HepG2 (cell line): ENCODE measurements around the gene EOLA1. TPM values are rescaled to one million over a fixed set of nuclear protein-coding genes. Genes with fewer than 3 reads are reported as not detected.

Source experiments
- ATAC-seq: fragments of 200-7000 bp; cut with Tn5 transposase; 3 replicates; pipeline ENCODE4 v1.9.1; 2020; ENCODE audit warnings: mild to moderate bottlenecking, moderate library complexity
- BruUV-seq: library from RNA; stranded (reverse); fragments of 400-500 nt; replicated peaks from 2 replicates; lab custom pipeline; 2021; lab: Mats Ljungman, UMichigan
- CTCF ChIA-PET: fragments of 300-600 bp; formaldehyde crosslinking; extraction: SDS; loops from one replicate; lab custom pipeline; 2021; ENCODE audit warnings: low total read pairs, inconsistent platforms, low intra/inter-chr PET ratio; lab: Yijun Ruan, JAX
- POLR2A ChIA-PET: fragments of 350-600 bp; sonication (Branson Sonifier 250); formaldehyde crosslinking; loops from one replicate; lab custom pipeline; 2020; ENCODE audit warnings: antibody characterized with exemption, inconsistent platforms; lab: Yijun Ruan, JAX
- DNase-seq: peaks from one replicate; pipeline ENCODE4 v3.0.0-alpha.2; 2015; ENCODE audit warnings: low spot score
- FAIRE-seq: peaks from 3 replicates; lab custom pipeline; 2011; peaks lifted over from hg19 to GRCh38; lab: Jason Lieb, UNC
- H2AFZ ChIP-seq: one replicate; pipeline ENCODE4 v1.6.1; 2011; ENCODE audit warnings: low read length, inconsistent platforms
- H3K27ac ChIP-seq: fragments of 300-600 bp; 3 replicates; pipeline ENCODE4 v1.8.0; 2011; ENCODE audit warnings: mixed run types, mild to moderate bottlenecking, mixed read lengths, low read length, inconsistent platforms; ENCODE audit not compliant: insufficient read depth; ENCODE audit errors: extremely low read length
- H3K27me3 ChIP-seq, 2 experiments: fragments of 200-600 bp in 1 of 2; 2 replicates in 1 of 2; 3 replicates in 1 of 2; pipeline versions ENCODE4 v1.6.0 to v1.8.0; 2011; ENCODE audit warnings: low read length in 2 of 2, mild to moderate bottlenecking in 2 of 2, moderate library complexity in 2 of 2, inconsistent platforms in 1 of 2; ENCODE audit not compliant: insufficient read depth in 2 of 2, control insufficient read depth in 1 of 2
- H3K36me3 ChIP-seq, 2 experiments: fragments of 200-600 bp in 1 of 2; replicated peaks in 1 of 2; 2 replicates in 1 of 2; 3 replicates in 1 of 2; pipeline versions ENCODE4 v1.5.1 to v1.8.0; 2011; ENCODE audit warnings: low read length in 2 of 2, inconsistent platforms in 1 of 2; ENCODE audit not compliant: insufficient read depth in 2 of 2, control insufficient read depth in 1 of 2
- H3K4me1 ChIP-seq: 2 replicates; pipeline ENCODE4 v1.5.1; 2012; ENCODE audit warnings: low read length, inconsistent platforms; ENCODE audit not compliant: insufficient read depth
- H3K4me2 ChIP-seq: 2 replicates; pipeline ENCODE4 v1.6.0; 2011; ENCODE audit warnings: low read depth, low read length, inconsistent platforms
- H3K4me3 ChIP-seq, 3 experiments: fragments of 200-600 bp in 1 of 3; sonication (generic), shearing (Covaris generic) in 1 of 3; replicated peaks in 1 of 3; 2 replicates each; pipeline ENCODE4 v1.5.1; 2011 to 2016; ENCODE audit warnings: low read length in 3 of 3, inconsistent platforms in 2 of 3, low read depth in 2 of 3, mild to moderate bottlenecking in 2 of 3, control low read depth in 1 of 3, mixed read lengths in 1 of 3; ENCODE audit not compliant: insufficient read depth in 1 of 3
- H3K79me2 ChIP-seq: one replicate; pipeline ENCODE4 v1.6.1; 2011; ENCODE audit warnings: low read length, inconsistent platforms; ENCODE audit not compliant: insufficient read depth
- H3K9ac ChIP-seq: 2 replicates; pipeline ENCODE4 v1.6.0; 2011; ENCODE audit warnings: mild to moderate bottlenecking, low read depth, low read length, inconsistent platforms; ENCODE audit not compliant: insufficient read depth
- H3K9me3 ChIP-seq: 2 replicates; pipeline ENCODE4 v1.5.1; 2012; ENCODE audit warnings: mild to moderate bottlenecking, low read length
- H4K20me1 ChIP-seq: 2 replicates; pipeline ENCODE4 v1.6.0; 2011; ENCODE audit warnings: inconsistent platforms, mild to moderate bottlenecking, low read length, moderate library complexity; ENCODE audit not compliant: insufficient read depth
- IRF1 ChIP-seq: sonication (generic); formaldehyde crosslinking; IDR thresholded peaks from 2 replicates; pipeline ENCODE4 v1.4.0; 2020; ENCODE audit warnings: low read depth, mild to moderate bottlenecking, missing genetic modification reagents
- MED13 ChIP-seq: sonication (generic); formaldehyde crosslinking; IDR thresholded peaks from 2 replicates; pipeline ENCODE4 v1.5.0; 2020; ENCODE audit warnings: missing genetic modification reagents
- MLX ChIP-seq: IDR thresholded peaks from 2 replicates; pipeline ENCODE4 v1.6.1; 2016
- MYC ChIP-seq: sonication (generic); formaldehyde crosslinking; IDR thresholded peaks from 2 replicates; pipeline ENCODE4 v1.9.0; 2021; ENCODE audit warnings: missing genetic modification reagents, borderline replicate concordance
- NBN ChIP-seq: fragments of 450-650 bp; conservative IDR thresholded peaks from 2 replicates; pipeline ENCODE4 v1.6.1; 2017
- PATZ1 ChIP-seq: sonication (generic); formaldehyde crosslinking; IDR thresholded peaks from 2 replicates; pipeline ENCODE4 v1.4.0; 2020; ENCODE audit warnings: missing genetic modification reagents
- RAD51 ChIP-seq: fragments of 450-650 bp; IDR thresholded peaks from 2 replicates; pipeline ENCODE4 v1.6.1; 2016; ENCODE audit warnings: borderline replicate concordance
- SCMH1 ChIP-seq: sonication (generic); formaldehyde crosslinking; IDR thresholded peaks from 2 replicates; pipeline ENCODE4 v1.9.0; 2021; ENCODE audit warnings: missing genetic modification reagents, mild to moderate bottlenecking, borderline replicate concordance
- ZC3H13 ChIP-seq: sonication (generic); formaldehyde crosslinking; IDR thresholded peaks from 2 replicates; pipeline ENCODE4 v1.8.1; 2023; ENCODE audit warnings: mild to moderate bottlenecking, missing genetic modification reagents, moderate library complexity
- ZFX ChIP-seq: sonication (generic); formaldehyde crosslinking; IDR thresholded peaks from 2 replicates; pipeline ENCODE4 v1.4.0; 2020; ENCODE audit warnings: mild to moderate bottlenecking, low read depth, missing genetic modification reagents, moderate library complexity
- ZKSCAN1 ChIP-seq: fragments of 150-350 bp; IDR thresholded peaks from 2 replicates; pipeline ENCODE4 v1.6.1; 2014; ENCODE audit warnings: low read length
- ZNF441 ChIP-seq: sonication (generic); formaldehyde crosslinking; IDR thresholded peaks from 2 replicates; pipeline ENCODE4 v1.7.0; 2021; ENCODE audit warnings: missing genetic modification reagents, borderline replicate concordance
- ZNF496 ChIP-seq: sonication (generic); formaldehyde crosslinking; IDR thresholded peaks from 2 replicates; pipeline ENCODE4 v1.8.1; 2023; ENCODE audit warnings: mild to moderate bottlenecking, moderate library complexity, missing genetic modification reagents; ENCODE audit not compliant: insufficient replicate concordance
- ZNF781 ChIP-seq: sonication (generic); formaldehyde crosslinking; IDR thresholded peaks from 2 replicates; pipeline ENCODE4 v1.5.1; 2020; ENCODE audit warnings: borderline replicate concordance, mild to moderate bottlenecking, missing genetic modification reagents; ENCODE audit errors: not compliant biosample characterization
- ZSCAN25 ChIP-seq: sonication (generic); formaldehyde crosslinking; IDR thresholded peaks from 2 replicates; pipeline ENCODE4 v1.8.0; 2022; ENCODE audit warnings: mild to moderate bottlenecking, missing genetic modification reagents
- WGBS: methylation state at CpG from one replicate; pipeline ENCODE4 v1.1.6; 2017; ENCODE audit warnings: low lambda C conversion rate; 5-methylcytosine and 5-hydroxymethylcytosine counted together
- in situ Hi-C: cut with HindIII; loops from 2 replicates; pipeline ENCODE4 v1.10.0; 2017; ENCODE audit warnings: low pct_unique_long_range_greater_than_20kb; ENCODE audit not compliant: extremely low pct_ligation_motif_present
- intact Hi-C: fragments of 100-400 bp; cut with micrococcal nuclease; formaldehyde crosslinking; loops from one replicate; pipeline ENCODE4 v1.10.0; 2022; ENCODE audit not compliant: unreplicated experiment
- polyA plus RNA-seq, 8 experiments: library from polyadenylated mRNA; depleted of rRNA in 3 of 8; stranded (reverse) in 7 of 8; unstranded in 1 of 8; fragments of >200 nt; fragmentation: Illumina TruSeq in 4 of 8; extraction: Trizol in 4 of 8; gene quantifications; 2 replicates each; pipeline versions ENCODE4 v1.2.1 to v1.2.3, GENCODE V29; 2011 to 2016; ENCODE audit warnings: low read depth in 4 of 8, missing spikeins in 1 of 8, mixed read lengths in 1 of 8; ENCODE audit not compliant: insufficient read depth in 1 of 8
- total RNA-seq, 5 experiments: library from RNA; depleted of rRNA; stranded (reverse); fragments of >200 nt; fragmentation: Illumina TruSeq; extraction: Trizol; gene quantifications; 2 replicates each; pipeline ENCODE4 v1.2.3, GENCODE V29; 2016; ENCODE audit warnings: low read depth in 1 of 5
- TF ChIP-seq, protein P1 (sequence below): sonication (generic); formaldehyde crosslinking; conservative IDR thresholded peaks from 2 replicates; pipeline ENCODE4 v1.4.0; 2020; ENCODE audit warnings: missing genetic modification reagents
- TF ChIP-seq, protein P2 (sequence below): sonication (generic); formaldehyde crosslinking; IDR thresholded peaks from 2 replicates; pipeline ENCODE4 v1.9.0; 2022; ENCODE audit warnings: low read depth, missing genetic modification reagents

EOLA1 gene
- total and polyA plus RNA-seq, 2 of the 13 experiments (the other 11 are each of a cell fraction or from before 2014, with no cell fraction given): 6.5 to 9.6 TPM

DNA sequence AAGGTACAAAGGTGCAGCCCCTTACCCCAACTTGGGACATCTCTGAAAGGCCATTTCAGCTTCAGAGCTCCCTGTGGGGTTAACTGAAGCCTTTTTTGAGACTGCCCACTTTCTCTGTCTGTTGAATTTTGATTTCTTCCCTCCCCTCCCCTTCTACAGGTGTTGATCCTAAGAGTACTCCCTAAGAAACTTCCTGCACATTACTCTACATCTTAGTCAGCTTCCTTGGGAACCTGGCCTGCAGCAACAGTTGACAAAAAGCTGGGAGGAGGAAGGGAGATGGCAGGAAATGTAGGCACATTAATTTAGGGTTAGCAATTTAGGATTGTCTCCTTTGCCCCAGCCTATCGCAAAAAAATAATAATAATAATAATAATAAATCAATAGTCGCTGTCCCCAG, 34.5 kb upstream of the EOLA1 start:
- no peak overlapping the region for H2AFZ ChIP-seq
- intact Hi-C loops (no loop called here), in situ Hi-C loops (no loop called here)
- no peak overlapping the region for H3K4me2 ChIP-seq
- H3K9ac ChIP-seq: no peak overlapping the region
- H3K79me2 ChIP-seq: no peaks in the 10 kb centered on the region
- H3K4me3 ChIP-seq: no peak overlapping the region
- H3K4me1 ChIP-seq: peaks cover 16% of the 10 kb centered on the region
- TF ChIP-seq PATZ1 (no peak), ZC3H13 (CRISPR knock-in tag) (no peak), ZNF441 (CRISPR knock-in tag) (no peak), ZNF496 (CRISPR knock-in tag) (no peak), NBN (no peak), ZFX (CRISPR knock-in tag) (no peak), ZNF781 (CRISPR knock-in tag) (no peak), MED13 (CRISPR knock-in tag) (no peak), ZKSCAN1 (no peak), ZSCAN25 (no peak), IRF1 (CRISPR knock-in tag) (no peak), MLX (CRISPR knock-in tag) (no peak), SCMH1 (CRISPR knock-in tag) (no peak), MYC (no peak), RAD51 (no peak)
- TF ChIP-seq, protein P1, sequence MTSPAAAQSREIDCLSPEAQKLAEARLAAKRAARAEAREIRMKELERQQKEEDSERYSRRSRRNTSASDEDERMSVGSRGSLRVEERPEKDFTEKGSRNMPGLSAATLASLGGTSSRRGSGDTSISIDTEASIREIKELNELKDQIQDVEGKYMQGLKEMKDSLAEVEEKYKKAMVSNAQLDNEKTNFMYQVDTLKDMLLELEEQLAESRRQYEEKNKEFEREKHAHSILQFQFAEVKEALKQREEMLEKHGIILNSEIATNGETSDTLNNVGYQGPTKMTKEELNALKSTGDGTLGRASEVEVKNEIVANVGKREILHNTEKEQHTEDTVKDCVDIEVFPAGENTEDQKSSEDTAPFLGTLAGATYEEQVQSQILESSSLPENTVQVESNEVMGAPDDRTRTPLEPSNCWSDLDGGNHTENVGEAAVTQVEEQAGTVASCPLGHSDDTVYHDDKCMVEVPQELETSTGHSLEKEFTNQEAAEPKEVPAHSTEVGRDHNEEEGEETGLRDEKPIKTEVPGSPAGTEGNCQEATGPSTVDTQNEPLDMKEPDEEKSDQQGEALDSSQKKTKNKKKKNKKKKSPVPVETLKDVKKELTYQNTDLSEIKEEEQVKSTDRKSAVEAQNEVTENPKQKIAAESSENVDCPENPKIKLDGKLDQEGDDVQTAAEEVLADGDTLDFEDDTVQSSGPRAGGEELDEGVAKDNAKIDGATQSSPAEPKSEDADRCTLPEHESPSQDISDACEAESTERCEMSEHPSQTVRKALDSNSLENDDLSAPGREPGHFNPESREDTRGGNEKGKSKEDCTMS (CRISPR knock-in tag): no peak
- TF ChIP-seq, protein P2, sequence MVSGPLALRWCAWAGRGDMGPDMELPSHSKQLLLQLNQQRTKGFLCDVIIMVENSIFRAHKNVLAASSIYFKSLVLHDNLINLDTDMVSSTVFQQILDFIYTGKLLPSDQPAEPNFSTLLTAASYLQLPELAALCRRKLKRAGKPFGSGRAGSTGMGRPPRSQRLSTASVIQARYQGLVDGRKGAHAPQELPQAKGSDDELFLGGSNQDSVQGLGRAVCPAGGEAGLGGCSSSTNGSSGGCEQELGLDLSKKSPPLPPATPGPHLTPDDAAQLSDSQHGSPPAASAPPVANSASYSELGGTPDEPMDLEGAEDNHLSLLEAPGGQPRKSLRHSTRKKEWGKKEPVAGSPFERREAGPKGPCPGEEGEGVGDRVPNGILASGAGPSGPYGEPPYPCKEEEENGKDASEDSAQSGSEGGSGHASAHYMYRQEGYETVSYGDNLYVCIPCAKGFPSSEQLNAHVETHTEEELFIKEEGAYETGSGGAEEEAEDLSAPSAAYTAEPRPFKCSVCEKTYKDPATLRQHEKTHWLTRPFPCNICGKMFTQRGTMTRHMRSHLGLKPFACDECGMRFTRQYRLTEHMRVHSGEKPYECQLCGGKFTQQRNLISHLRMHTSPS: no peak
- H3K9me3 ChIP-seq: no peaks in the 10 kb centered on the region
- WGBS: 90% methylated on average over 2 of the region's 2 CpGs
- no TSS peak for BruUV-seq
- ChIA-PET POLR2A (no interaction called here), CTCF (no interaction called here)
- DNase-seq (no peak), FAIRE-seq (no peak), ATAC-seq (no peak)
- no peaks in the 10 kb centered on the region for H4K20me1 ChIP-seq
- no peaks in the 10 kb centered on the region for H3K36me3 ChIP-seq
- H3K27ac ChIP-seq: no peak overlapping the region
- H3K27me3 ChIP-seq: no peaks in the 10 kb centered on the region
